Left ventricle myocardium inferior (tissue), 1 donor: Measurements from ENCODE around the gene BCL2L13. TPM values are rescaled to one million over a fixed set of nuclear protein-coding genes. Genes with fewer than 3 reads are reported as not detected.
"Not testable (repeated sequence)": the region's sequence is repeated elsewhere in the genome, so short reads cannot be mapped to it uniquely, and the experiment has no call there.

Source experiments
- DNase-seq: peaks from one replicate; pipeline ENCODE4 v3.0.0-alpha.2; 2020
- H3K27ac ChIP-seq: fragments of 200-600 bp; replicated peaks from 2 replicates; pipeline ENCODE4 v1.8.0; 2021
- H3K27me3 ChIP-seq: fragments of 200-600 bp; 2 replicates; pipeline ENCODE4 v1.8.0; 2021; ENCODE audit warnings: low read depth
- H3K36me3 ChIP-seq: fragments of 200-600 bp; 2 replicates; pipeline ENCODE4 v1.8.0; 2021
- H3K4me1 ChIP-seq: fragments of 200-600 bp; 2 replicates; pipeline ENCODE4 v1.8.0; 2021
- H3K4me3 ChIP-seq: fragments of 200-600 bp; 2 replicates; pipeline ENCODE4 v1.8.0; 2021; ENCODE audit warnings: mild to moderate bottlenecking, moderate library complexity
- H3K9me3 ChIP-seq: fragments of 200-600 bp; replicated peaks from 2 replicates; pipeline ENCODE4 v1.8.0; 2021
- CTCF ChIP-seq: fragments of 200-600 bp; IDR thresholded peaks from 2 replicates; pipeline ENCODE4 v1.8.0; 2021; ENCODE audit warnings: antibody characterized with exemption, mild to moderate bottlenecking, borderline replicate concordance
- intact Hi-C: fragments of 100-400 bp; cut with micrococcal nuclease; formaldehyde crosslinking; loops from one replicate; pipeline ENCODE4 v1.11.0; 2022
- total RNA-seq: library from RNA; stranded (reverse); fragmentation: NEBNext Ultra II Directional; extraction: Animal tissue kit (Norgen Biotek cat#: 25700); gene quantifications from one replicate; pipeline ENCODE4 v1.2.1, GENCODE V29; 2021
- donor health status: DM: no; HTN: yes; CAD: no; lungs with severe emphysema.

The BCL2L13 gene
- total RNA-seq, 1 donor from 2014 or later, result 111 TPM

- no peak for TF ChIP-seq CTCF
- H3K36me3 ChIP-seq, result peaks cover 60% of the 10 kb centered on the region
These were observed 26.0 kb downstream of the BCL2L13 start for GRCh38 chr22:17664414-17665055.

GRCh38 chr22:17665248-17665647 is 26.7 kb downstream of the BCL2L13 start:
- Histone ChIP-seq H3K36me3 (peaks cover 65% of the 10 kb centered on the region), H3K27me3 (no peaks in the 10 kb centered on the region), H3K9me3 (no peaks in the 10 kb centered on the region), H3K4me3 (no peak overlapping the region), H3K4me1 (peaks cover 11% of the 10 kb centered on the region), H3K27ac (no peak overlapping the region)
- DNase-seq, result no peak
- intact Hi-C loops, result no loop called here
- TF ChIP-seq CTCF, result no peak

More at GRCh38 chr22:17664414-17665055, 26.0 kb downstream of the BCL2L13 start:
- DNase-seq, result no peak
- H3K27ac ChIP-seq, result no peak overlapping the region
- H3K9me3 ChIP-seq, result no peaks in the 10 kb centered on the region
- H3K27me3 ChIP-seq, result no peaks in the 10 kb centered on the region
- peaks cover 11% of the 10 kb centered on the region for H3K4me1 ChIP-seq
- H3K4me3 ChIP-seq, result no peak overlapping the region
- intact Hi-C loops, result no loop called here

GRCh38 chr22:17665854-17666253 is 27.3 kb downstream of the BCL2L13 start:
- intact Hi-C loops, result no loop called here
- peaks cover 11% of the 10 kb centered on the region for H3K4me1 ChIP-seq
- H3K4me3 ChIP-seq, result no peak overlapping the region
- H3K27me3 ChIP-seq, result no peaks in the 10 kb centered on the region
- H3K27ac ChIP-seq, result no peak overlapping the region
- TF ChIP-seq CTCF, result no peak
- no peaks in the 10 kb centered on the region for H3K9me3 ChIP-seq
- DNase-seq, result no peak
- H3K36me3 ChIP-seq, result peaks cover 65% of the 10 kb centered on the region

GRCh38 chr22:17671521-17672092 is 33.0 kb downstream of the BCL2L13 start:
- peaks cover 24% of the 10 kb centered on the region for H3K36me3 ChIP-seq
- H3K27ac ChIP-seq, H3K4me3 ChIP-seq, H3K27me3 ChIP-seq, H3K9me3 ChIP-seq, intact Hi-C loops, DNase-seq: not testable (repeated sequence)
- peaks cover 27% of the 10 kb centered on the region for H3K4me1 ChIP-seq

- intact Hi-C loops, result no loop called here
- Histone ChIP-seq H3K36me3 (peaks cover 17% of the 10 kb centered on the region), H3K27ac (no peak overlapping the region), H3K4me1 (peaks cover 27% of the 10 kb centered on the region), H3K9me3 (no peaks in the 10 kb centered on the region), H3K27me3 (no peaks in the 10 kb centered on the region), H3K4me3 (no peak overlapping the region)
- no peak for DNase-seq
- TF ChIP-seq CTCF, result no peak
These were observed 33.9 kb downstream of the BCL2L13 start for GRCh38 chr22:17672417-17672991.

- DNase-seq, result no peak
- intact Hi-C loops, result no loop called here
- H3K27me3 ChIP-seq, result no peaks in the 10 kb centered on the region
- H3K4me3 ChIP-seq, result no peak overlapping the region
- TF ChIP-seq CTCF, result no peak
- H3K9me3 ChIP-seq, result no peaks in the 10 kb centered on the region
- H3K4me1 ChIP-seq, result peaks cover 40% of the 10 kb centered on the region
- no peak overlapping the region for H3K27ac ChIP-seq
- peaks cover 17% of the 10 kb centered on the region for H3K36me3 ChIP-seq
These were observed 35.6 kb downstream of the BCL2L13 start for GRCh38 chr22:17674152-17674551.
